GM19035 (cell line): ENCODE results near the gene AMIGO1.
"Not testable (repeated sequence)": the region's sequence is repeated elsewhere in the genome, so short reads cannot be mapped to it uniquely, and the experiment has no call there.

Source experiments
- ATAC-seq: cut with Tn5 transposase; IDR thresholded peaks from one replicate; pipeline ENCODE4 v1.9.1; 2021; ENCODE audit not compliant: unreplicated experiment

Gene AMIGO1

DNA sequence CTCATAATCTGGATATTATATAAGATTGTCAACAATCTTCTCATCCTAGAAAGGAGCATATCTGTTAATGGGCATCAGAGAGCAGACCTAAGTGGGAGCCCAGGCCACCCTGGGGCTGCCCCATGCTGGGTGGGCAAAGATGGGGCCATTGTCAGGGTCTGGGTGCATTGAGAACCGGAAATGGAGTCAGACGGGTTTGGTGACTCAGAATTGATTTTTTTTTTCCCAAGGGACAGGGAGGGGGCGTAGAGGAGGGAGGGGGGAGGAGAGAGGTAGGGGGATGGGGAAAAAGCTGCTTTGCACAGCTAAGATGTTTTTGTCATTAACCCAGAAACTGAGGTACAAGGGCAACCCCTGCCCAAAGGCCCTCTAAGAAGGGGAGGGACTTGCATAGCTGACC is 24.5 kb downstream of the AMIGO1 start:
- ATAC-seq: no peak

DNA sequence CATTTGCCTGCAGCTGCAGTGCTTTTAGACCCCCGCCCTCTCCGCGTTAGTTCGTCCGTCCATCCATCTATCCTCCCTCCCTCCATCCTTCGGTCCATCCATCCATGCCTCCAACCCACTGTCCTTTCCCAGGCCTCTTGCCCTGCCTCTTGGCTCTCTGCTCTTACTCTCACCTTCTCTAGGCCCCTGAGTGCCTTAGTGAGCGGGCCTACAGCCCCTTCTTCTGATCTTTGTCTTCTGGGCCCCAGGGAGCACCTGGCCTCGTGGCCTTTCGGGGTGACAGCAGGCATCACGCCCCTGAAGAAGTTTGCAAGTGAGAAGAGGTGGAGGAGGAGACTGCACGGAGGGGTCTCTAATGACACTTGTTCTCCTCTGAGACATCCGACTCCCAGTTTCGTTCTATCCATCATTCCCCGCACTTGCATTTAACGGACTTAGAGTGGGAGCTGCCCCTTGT is 25.0 kb downstream of the AMIGO1 start:
- ATAC-seq: no peak

DNA sequence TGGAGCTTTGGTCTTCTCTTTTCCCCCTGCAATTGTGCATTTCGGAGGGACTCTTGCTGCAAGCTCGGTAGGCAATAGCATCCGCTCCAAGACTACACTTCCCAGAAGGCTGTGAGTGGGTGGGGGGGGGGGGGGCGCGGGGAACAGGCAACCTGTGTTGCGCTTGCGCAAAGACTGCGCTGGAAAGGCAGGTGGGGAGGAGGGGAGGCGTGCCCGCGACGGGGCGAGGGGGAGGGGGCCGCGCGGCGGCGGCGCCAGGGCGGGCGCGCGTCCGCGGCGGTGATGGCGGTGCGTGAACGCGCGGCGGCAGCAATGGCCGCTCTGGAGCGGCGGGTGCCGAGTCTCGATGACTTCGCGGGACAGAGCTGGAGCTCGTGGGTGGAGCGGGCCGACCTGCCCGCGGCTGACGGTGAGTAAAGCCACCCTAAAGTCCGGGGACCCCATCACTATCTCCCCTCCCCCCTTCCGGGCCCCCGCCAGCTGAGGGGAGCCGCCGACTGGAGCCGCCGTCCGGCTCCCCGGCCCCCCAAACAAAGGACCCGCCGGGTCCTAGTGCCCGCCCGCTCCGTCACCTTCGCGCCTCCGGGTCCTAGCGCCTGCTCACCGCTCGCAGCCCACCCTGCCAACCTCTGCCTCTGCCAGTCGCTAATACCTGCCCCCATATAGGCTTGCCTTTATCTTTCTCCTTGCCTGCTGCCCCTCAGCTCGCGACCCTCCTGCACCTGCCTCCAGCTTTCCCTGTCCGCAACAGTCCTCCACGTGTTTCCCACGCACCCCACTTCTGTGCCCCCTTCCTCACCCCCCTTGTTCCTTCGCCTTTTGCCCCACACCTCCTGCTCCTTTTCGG is 25.6 kb downstream of the AMIGO1 start, which contains the start of gene ATXN7L2:
ATXN7L2 (plus strand) TSS at position 234 of the 847 bp plus-strand sequence; CDS start at position 283, 49 bp downstream.
- peak; percentile 84 for ATAC-seq

DNA sequence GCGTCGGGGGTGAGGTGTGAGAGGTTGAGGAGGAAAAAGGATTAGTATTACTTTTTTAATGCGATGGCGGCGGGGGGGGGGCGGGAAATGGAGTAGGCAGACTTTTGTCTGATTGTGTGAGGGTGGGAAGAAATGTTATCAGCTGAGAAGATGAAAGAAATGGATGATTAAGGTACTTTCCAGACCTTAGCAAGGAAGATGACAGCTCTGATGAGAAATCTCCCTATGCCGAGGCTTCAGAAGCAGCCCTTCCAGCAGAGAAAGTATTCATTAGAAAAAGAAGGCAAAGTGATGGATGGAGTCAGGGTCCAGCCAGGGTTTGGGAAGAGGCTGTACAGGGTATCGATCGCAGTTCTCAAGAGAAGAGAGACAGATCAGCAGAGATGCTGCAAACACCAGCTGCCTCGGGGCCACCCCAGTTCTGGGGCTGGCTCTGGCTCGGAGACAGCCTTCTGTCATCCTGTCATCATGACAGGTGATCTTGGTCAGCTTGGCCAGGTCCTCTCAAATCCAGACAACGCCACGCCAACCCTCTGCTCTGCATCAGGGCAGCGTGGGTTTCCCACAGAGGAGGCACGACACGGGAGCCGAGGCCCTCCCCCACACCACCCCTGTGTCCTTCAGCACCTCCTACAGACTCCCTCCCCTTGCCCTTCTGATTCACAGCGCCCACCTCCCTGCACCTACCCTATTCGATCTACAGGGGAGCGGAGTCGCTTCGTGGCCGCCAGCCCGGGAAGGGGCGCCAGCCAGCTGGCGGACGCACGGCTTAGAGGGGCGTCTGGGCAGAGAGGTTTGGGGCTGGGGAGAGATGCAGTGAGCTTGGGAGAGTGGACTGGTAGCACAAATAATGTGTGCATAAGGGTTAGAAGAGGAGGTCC is 26.5 kb downstream of the AMIGO1 start:
- peak; percentile 11 for ATAC-seq

DNA sequence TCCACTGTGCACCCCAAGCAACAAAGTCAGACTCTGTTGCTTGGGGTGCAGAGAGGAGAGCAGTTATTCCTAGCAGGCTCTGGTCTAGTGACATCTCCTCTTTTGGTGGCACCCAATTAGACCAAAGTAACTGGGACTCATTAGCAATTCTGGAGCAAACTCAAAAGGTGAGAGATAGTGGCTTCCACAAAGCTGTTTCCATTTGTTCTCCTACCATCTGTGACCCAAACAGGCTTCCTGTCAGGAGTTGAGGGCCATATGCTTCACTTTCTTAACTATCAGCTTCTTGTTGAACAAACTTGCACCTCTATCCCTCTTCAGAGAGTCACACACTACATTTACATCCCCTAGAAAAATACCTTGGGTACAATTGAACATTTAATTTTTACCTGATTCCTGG is 27.3 kb downstream of the AMIGO1 start:
- ATAC-seq: no peak

DNA sequence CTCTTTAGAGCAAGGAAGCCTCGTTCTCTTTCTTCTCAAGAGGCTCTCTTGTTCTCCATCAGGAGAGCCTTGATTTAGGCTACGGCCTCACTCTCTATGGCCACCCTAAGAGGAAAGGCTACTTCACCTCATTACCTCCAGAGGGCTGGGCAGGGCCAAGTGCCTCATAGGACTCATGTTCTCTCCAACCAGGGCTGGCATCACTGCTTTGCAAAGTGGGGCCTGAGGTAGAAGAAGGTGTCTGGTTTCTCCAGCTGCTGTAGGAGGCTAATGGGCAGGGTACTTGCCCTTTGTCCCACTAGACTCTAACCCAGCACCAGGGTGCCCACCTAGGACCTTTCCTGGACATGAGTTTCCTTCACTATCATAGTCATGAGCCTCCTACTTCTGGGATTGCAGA is 27.9 kb downstream of the AMIGO1 start:
- ATAC-seq: no peak

DNA sequence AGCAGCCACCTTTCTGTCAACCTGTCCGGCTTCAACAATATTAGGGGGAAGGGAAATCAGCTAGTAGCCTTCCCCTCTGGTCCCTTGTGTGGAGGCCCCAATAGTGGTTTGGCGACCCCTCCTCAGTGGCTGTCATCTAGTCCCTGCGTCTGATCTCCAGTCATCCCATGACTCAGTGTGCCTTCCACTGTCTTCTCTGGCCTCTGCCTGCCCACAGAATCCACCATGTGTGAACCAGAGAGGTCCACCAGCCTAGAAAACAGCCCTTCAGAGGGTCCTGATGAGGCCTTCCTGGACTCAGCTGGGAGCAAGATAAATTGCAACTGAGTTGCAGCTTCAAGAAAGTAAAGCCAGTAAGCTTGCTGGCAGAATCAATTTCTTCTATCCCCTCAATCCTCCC is 29.6 kb downstream of the AMIGO1 start:
- no peak for ATAC-seq

DNA sequence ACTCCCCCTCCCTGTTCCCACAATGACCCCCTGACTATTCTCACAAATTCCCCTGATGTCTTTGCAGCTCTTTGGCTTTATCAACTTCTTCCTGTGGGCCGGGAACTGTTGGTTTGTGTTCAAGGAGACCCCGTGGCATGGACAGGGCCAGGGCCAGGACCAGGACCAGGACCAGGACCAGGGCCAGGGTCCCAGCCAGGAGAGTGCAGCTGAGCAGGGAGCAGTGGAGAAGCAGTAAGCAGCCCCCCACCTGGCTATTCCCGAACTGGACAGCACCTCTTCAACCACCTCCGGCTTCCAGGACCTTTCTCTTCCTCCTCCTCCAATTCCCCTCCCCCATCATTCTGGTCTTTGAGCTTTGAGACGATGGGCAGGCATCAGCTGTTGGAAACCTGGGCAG is 30.2 kb downstream of the AMIGO1 start:
- no peak for ATAC-seq

DNA sequence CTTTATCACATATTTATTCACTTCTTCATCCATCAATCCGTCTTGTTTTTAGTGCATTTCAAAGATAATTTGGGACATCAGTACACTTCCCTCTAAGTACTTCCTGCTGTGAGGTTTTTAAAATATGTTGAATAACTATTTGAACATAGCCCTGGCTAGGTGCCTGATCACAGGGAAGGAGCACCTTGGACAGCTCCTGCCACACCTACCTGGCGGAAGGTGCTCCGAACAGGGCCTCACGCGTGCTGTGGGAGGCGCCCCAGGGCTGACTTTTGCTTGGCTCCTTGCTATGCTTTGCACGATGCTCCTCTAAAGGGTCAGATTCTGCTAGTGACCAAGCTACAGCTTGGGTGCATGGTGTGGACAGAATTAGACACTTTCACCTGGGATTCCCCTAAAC is 30.7 kb downstream of the AMIGO1 start:
- no peak for ATAC-seq

DNA sequence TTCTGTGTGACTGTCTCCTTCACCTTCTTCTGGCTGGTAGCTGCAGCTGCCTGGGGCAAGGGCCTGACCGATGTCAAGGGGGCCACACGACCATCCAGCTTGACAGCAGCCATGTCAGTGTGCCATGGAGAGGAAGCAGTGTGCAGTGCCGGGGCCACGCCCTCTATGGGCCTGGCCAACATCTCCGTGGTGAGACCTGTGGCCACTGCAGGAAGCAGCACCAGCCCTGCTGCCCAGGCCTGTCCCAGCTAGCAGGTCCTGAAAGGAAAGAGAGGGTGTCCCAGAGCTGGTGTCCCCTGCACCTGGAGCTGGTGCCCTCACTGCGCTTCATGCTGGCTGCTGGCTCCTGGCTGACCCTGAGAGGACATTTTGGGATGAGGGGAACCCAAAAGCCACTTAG is 31.7 kb downstream of the AMIGO1 start:
- ATAC-seq: no peak

DNA sequence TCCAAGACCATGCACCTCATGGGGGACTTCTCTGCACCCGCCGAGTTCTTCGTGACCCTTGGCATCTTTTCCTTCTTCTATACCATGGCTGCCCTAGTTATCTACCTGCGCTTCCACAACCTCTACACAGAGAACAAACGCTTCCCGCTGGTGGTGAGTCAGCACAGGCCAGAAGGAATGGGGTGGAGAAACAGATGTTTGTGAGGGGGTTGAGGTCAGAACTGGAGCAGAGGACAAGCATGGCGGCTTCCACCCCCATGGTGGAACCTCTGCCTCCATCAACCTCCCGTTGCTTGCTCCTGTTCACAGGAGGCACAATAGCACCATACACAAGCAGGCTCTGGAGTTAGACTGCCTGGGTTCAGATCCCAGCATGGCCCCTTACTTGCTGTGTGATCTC is 32.7 kb downstream of the AMIGO1 start:
- ATAC-seq: no peak

DNA sequence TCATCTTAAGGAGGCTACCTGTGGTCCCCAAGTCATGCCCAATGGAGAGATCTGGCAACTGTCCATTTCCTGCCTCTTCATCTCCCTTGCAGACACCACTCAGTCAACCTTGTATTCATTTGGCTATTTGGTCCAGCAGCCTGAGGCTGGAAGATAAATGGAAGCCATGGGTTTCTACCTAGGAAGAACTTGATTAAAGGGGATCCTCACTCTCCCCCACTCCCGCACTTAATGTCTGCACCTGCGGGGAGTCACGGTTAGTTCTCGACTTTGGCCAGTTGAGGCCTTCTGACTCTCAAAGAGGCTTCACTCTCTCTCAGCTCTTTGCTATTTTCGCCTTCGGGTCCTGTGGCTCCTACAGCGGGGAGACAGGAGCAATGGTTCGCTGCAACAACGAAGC is 34.3 kb downstream of the AMIGO1 start:
- no peak for ATAC-seq

DNA sequence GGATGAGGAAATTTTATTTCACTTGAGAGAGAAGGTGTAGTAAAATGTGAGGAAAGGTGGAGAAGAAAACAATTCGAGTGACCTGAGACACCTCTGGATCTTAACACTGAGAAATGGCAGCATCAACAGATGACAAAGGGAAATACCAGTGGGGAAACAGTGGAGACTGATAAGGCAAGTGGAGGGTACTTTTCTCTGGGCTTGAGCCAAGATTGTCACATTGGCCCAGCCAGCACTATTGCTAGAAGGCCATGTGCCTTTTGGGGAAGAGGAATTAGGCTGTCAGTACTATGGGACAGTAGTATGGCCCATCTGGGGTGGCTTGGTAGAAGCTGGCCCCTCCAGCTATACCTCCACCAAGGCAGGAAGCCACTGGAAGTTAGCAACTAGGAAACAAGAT is 34.8 kb downstream of the AMIGO1 start:
- ATAC-seq: no peak

DNA sequence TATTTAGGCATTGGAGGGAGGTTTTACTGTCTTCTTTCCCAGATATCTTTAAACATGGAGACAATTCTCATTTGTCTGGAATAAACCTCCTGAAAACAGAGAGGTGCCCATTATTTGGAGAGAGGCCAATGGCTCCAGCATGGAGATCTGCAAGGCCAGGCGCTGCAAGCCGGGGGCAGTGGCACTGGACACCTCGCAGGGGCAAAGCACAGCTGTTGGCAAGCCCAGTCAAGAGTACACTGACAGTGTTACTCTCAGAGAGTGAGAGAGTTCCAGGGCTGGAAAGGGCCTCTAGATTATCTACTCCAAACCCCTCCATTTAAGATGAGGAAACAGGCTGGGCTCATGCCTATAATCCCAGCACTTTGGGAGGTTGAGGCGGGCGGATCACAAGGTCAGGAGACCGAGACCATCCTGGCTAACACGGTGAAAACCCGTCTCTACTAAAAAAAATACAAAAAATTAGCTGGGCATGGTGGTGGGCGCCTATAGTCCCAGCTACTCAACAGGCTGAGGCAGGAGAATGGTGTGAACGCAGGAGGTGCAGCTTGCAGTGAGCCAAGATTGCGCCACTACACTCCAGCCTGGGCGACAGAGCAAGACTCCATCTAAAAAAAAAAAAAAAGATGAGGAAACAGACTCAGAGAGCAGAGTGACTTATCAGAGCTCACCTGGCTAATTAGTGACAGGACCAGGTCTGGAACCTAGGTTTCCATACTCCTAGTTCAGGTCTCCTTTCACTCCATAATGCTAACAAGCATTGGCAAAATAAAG is 36.1 kb downstream of the AMIGO1 start:
- ATAC-seq: not testable (repeated sequence)

DNA sequence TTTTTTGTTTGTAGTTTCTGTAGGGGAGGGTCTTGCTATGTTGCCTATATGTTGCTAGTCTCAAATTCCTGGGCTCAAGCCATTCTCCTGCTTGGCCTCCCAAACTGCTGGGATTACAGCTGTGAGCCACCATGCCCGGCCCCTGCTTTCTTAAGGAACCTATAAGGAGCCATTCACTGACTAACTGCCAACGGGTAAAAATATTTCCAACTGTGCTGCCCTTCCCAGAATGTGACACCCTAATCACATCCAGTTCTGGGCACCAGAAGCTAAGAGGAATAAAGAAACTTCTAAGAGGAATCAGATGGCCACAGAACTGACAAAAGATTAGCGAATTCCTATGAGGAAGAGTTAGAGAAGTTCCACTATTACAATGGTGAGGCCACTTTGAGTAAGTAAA is 36.7 kb downstream of the AMIGO1 start:
- ATAC-seq: no peak

DNA sequence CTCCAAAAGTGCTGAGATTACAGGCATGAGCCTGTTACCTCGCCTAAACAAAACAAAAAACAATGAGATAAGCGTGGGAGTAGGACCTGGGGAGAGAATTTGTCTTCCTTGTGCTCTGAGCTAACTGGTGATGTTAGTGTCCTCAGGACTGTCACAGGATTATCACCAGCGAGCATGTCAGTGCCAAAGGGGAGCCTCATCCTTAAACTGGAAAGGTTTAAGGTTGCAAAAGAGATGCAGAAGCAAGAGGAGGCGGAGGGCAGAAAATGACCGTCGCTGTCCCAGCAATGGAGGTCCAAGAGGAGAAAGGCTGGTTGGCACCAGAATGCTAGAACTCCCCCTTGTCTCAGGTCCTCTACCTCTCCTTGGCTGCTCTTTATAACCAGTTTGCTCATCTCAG is 39.3 kb downstream of the AMIGO1 start:
- no peak for ATAC-seq

DNA sequence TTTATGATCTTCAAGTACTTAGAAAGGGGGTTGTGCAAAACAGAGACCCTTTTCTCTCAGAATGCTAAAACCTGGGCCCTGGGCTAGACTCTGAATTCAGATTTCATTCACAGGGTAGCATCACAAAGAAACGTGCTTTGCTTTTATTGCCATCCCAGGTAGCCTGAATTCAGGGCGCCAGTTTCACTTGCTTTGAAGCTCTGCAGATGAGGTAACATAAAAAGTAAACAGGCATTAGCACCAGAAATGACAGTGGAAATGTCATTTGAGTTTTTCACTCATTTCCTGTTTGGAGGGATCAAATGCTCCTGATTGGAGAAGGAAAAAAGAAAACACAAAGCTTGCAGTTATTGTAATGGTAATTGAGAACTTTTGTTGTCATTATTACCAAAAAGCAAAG is 40.6 kb downstream of the AMIGO1 start:
- ATAC-seq: no peak

DNA sequence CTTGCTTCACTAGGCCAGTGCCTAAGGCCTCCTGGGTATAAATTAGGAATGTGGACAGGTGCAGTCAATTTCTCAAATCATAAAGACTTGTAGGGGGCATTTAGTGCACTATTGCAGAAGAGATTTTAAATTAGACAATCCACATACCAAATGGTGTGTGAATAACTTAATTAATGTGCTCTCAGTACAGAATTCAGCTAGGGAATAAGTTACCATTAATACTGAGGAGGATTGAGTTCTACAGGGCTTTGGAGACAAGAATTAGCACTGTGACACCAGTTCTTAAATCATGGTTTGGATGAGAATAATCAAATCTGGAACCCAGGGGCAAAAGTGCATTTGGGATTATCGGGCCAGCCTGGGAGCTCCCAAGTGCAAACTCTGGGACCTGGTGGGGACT is 41.5 kb downstream of the AMIGO1 start:
- ATAC-seq: no peak

DNA sequence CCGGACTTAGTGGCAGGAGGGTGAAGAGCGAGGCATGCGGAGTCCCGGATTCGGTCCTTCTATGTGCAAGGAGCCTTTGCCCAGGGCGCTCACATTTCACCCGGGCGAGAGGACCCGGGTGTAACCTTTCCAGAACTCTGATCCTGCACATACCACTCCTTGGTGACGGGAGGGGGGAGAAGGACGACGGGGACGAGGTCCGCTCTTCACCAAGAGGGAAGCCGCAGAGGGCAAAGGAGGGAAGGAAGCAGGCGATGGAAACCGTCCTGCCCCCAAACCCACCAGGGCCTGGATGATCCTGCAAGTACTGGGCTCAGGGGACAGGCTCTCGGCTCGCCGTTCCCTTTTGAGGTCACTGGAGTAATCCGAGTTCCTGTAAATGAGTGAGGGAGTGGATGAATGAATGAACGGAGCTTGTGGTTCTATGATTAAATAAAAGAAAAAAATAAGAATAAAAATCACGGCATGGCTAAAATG is 42.2 kb downstream of the AMIGO1 start:
- no peak for ATAC-seq

DNA sequence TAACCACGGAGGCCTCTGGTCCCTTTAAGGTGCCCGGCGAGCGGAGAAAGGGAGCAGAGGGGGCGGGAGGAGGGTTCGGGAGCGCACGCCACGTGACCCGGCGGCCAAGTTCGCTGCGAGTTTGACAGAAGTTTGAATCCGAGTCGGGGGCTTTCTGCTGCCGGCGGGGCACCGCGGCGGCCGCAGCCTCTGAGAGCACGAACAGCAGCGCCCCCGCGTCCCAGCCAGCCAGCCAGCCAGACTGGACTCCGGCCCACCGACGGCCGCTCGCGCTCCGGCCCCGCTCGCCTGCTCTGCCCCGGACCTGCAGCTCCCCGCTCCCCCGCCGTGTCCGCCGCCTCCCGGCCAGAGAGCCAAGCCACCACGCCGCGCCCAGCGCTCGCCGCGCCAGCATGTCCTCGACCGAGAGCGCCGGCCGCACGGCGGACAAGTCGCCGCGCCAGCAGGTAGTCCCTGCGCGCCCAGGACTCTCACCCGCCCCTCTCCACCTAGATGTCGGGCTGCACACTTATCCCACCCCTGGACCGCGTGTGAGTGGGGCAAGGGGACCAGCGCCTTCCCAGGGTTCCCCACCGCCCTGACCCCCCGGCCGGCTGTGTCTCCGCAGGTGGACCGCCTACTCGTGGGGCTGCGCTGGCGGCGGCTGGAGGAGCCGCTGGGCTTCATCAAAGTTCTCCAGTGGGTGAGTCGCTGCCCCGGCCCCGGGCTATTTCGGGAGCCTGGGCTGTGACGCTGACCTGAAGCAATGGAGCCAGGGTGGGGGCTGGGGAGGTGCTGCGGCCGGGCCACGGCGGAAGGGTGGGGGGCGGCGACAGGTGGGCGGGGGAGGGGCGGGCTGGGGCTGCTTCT is 42.9 kb downstream of the AMIGO1 start, which contains the start of gene SYPL2:
SYPL2 (plus strand) TSS at position 95 of the 849 bp plus-strand sequence; CDS start at position 393, 298 bp downstream.
- no peak for ATAC-seq
